GM18526 (cell line): ENCODE measurements around the gene AHI1.

Experiments used
- POLR2A ChIP-seq: IDR thresholded peaks from 3 replicates; pipeline ENCODE4 v1.6.1; 2011; ENCODE audit not compliant: insufficient read length; ENCODE audit errors: extremely low read depth

Gene AHI1

GRCh38 chr6:135236732-135237131 is 260.8 kb downstream of the AHI1 start:
- no peak for TF ChIP-seq POLR2A

DNA sequence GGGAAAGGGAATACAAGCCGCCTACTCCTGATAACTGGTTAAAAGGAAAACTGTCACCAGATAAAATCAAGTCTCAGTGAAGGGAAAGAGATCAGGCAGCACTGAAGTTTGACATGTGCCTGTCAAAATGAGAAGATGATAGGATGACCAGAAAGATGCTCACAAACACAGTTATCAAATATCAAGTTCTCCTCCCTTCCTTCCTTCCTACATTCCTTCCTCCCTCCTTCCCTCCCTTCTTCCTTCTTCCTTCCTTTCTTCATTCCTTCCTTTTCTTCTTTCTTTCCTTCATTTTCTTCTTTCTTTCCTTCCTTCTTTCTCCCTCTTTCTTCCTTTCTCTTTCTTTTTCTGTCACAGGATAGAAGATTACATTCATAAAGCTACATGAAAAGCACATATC is 261.2 kb downstream of the AHI1 start:
- no peak for TF ChIP-seq POLR2A

DNA sequence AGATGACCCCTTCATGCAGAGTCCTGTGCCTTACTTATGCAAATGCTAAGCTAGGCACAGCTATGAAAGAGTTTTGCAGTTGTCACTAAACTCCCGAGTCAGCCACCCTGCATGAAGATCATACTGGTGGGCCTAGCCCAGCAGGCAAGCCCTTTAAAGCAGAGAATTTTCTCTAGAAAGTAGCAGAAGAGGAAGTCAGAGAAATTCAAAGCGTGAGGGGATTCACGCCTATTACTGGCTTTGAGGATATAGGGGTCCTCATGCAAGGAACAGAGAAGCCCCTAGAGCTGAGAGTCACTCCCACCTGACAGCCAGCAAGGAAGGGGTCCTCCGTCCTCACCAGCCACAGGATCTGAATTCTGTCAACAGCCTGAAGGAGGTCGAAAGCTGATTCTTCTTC is 261.8 kb downstream of the AHI1 start:
- no peak for TF ChIP-seq POLR2A

DNA sequence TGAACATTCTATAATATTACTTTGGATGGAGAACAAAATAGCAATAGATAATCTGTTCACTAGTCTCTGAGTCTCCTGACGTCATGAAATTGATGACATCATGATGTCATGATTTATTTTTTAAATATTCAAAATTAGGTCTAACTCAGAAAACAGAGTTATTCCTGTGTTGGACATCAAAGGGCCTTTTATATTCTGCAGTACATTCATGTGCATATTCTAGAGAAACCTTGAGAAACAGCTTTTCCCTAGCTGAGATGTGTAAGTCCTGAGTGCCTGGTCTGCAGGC is 263.1 kb downstream of the AHI1 start:
- TF ChIP-seq POLR2A = no peak

GRCh38 chr6:135233686-135234491 is 263.7 kb downstream of the AHI1 start:
- TF ChIP-seq POLR2A = no peak
